CD4-positive, alpha-beta T cell treated with Interferon alpha-2 for 1 hour (primary cell): ENCODE data around the gene TRPV6.

Experiments
- DNase-seq, 2 donors: peaks; one replicate each; pipeline ENCODE4 v3.0.0-alpha.2; 2020 to 2022

Gene TRPV6

DNA sequence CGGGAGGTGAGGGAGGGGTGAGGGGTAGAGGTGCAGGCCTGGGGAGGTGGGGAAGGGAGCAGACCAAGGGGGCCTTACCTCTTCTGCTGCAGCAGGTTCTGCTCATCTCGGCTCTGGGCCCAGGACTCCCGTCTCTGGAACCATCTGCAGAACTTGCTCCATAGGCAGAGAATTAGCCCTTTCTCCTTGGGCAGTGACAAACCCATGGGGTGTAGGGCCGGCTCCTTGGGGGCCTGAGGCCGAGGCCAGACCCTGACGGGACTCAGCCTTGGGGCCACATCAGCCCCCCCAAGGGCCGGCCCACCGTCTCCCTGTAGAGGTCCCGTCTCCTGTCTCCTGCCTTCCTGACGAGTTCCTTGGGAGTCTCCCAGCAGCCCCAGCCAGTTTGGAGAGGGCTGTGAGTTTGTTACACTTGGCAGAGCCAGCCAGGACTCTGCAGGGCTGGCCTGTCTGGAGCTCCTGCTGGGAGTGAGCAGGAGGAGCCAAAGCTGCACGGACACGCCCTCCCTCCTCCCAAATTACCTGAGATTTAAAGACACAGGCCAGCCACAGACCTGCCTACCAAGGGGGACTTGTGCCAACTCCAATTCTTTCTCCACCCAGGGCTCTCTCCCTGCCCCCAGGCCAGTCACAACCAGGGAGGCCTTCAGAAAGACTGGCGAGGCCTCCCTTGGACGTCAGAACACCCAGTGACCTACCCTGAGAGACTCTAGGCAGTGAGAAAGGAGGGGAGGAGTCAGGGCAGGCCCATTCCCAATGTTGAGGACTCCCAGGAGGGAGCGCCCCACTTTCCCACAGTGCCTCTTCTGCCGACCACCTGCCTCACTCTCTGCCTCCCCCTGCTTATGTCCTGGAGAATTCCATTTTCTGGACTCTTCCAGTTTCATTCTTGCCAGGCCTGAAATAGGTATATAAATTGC, at the start of gene TRPV6:
TSS of gene TRPV6 (minus strand) at position 435 of the 920 bp plus-strand sequence.
- DNase-seq = no peak

DNA sequence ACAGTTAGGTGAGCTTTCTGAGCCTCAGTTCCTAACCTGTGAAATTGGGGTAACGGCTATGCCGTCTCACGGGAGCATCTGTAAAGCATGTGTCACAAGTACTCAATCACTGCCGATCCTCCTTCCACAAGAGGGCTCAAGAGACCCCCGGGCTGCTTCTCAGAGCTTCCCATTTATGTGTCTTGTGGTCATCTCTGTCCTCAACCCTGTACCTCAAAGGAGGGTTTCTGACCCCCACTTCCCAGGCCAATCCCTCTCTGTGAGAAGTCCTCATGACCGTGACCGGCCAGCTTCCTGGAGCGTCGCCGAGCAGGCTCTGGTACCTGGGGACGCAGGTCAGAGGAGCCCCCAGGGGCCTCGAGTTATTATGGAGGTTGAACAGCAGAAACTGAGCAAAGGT, 48.5 kb upstream of the TRPV6 start:
- DNase-seq = no peak

DNA sequence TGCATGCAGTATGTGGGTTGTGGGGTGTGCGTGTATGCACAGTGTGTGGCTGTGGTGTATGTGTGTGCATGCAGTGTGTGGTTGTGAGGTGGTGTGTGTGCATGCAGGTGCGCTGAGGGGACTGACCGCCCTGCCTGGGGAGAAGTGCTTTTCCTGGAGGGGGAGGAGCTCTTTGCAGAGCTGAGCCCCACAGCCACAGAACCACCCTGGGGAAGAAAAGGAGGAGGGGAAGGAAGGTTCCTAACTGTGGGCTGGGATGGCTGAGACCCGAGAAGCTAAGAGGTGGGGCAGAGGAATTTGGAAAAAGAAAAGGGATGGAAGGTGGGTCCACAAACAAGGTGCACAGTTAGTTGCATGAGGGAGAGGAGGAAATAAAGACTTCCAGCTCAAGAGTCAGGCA, 48.1 kb upstream of the TRPV6 start, which contains the start of gene TRPV5:
TSS of gene TRPV5 (minus strand) at position 123 of the 400 bp plus-strand sequence. CDS start 287 bp downstream, outside the sequence.
- DNase-seq = no peak

DNA sequence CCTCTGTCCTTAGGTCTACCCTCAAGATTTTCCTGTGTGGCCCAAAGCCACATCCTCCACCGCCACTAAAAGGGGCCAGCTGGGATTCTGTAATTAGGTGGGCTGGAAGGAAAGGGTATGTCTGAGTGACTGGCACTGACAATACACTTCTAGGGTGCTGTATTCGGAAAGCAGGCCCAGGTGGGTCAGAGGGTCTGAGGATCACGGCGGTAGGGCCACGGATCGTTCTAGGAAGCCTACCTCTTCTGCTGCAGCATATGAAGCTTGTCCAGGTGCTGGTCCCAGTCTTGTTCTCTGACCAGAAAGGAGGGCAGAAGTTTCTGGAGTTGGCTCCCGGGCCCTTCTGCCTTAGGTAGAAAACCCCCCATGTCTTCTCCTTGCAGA, 47.5 kb upstream of the TRPV6 start:
- DNase-seq = no peak

DNA sequence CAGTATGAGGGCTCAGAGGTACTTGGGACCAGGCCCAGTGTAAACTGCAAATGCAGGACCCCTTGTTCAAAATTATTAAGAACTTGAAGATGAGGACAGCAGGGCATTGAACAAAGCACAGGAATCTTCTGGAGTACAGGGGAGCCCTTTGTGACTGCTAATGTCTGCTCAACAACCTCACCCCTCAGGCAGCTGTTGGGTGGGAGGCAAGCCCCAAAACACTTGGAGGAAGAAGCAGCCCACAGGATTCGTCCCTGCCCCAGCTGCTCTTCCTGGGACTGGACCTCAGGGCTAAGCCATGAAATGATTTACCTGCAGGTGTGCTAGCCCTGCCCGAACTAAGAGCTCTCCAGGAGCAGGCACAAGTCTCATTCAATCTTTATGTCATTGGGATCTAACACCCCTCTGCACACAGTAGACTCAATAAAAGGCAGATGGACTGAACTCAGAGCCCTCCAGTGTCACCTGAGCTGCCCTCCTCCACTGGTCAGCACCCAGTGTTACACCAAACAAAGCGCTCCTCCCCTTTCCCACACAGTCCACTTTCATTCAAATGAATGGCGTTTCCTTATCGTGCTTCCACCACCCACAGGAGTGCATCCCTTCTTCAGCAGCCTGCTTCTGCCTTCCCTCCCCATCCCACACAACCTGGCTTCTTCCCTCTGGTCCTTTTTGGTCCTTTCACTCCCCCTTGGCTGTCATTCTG, 47.0 kb upstream of the TRPV6 start:
- no peak for DNase-seq

DNA sequence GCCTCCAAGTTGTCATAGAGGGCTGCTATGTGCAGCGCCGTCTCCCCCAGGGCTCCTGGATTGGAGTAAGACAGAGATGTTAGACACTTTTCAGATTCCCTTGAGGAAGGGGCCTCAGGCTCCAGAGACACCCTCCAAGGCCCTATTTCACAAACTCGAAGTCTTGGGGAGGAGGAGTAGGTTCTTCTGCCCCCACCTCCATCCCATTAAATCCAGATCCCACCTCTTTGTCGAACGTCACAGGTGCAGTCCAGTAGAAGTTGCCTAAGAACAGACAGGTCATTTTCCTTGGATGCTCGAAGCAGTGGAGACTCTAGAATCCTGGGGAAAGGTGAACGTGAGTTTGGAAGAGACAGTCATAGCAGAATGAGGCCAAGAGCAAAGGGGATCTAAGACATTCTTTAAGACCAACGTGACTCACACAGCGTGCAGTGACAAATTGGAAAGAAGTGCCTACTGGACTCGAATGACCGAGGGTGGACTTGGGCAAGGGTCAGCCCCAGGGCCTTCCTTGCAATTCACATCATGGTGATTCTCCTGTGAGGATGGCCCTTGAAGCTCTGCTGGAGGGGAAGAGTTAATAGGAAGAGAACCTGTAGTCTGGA, 44.7 kb upstream of the TRPV6 start:
- no peak for DNase-seq

DNA sequence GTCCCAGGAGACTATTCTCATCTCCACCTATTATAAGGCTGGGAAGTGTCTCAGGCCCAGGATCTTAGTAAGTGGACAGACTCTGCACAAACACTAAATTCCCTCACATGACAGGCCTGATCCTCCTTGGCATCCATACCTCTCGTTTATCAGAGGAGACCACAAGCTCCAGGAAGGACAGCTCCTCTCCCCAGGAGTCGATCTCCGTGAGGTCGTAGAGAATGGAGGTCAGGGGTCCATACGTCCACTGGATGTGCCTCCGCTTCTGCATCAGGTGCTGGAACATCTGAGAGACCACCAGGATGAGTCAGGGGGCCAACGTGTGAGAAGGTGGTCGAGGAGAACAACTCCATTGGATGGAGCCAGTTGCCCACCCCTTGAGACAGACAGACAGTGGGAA, 42.4 kb upstream of the TRPV6 start:
- DNase-seq = no peak

DNA sequence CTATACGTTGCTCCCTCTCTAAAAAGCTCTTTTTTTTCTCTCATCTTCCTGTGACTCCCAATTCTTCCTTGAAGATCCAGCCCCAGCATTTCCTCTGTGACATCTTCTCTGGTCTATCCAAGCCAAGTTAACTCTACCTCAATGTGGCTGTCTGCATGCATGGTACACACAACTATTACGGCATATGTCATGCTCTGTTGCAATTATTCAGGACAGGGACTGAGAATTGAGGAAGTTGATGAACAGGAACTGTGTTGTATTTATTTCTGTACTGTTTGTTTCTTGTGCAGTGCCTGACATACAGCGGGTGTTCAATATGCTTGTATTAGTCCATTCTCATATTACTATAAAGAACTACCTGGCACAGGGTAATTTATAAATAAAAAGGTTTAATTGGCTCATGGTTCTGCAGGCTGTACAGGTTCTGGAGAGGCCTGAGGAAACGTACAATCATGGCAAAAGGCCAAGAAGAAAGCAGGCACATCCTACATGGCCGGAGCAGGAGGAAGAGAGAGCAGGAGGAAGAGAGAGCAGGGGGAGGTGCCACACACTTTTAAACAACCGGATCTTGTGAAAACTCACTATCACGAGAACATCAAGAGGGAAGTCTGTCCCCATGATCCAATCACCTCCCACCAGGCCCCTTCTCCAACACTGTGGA, 41.7 kb upstream of the TRPV6 start:
- peak in 1 of 2 donors; percentile 5 for DNase-seq

DNA sequence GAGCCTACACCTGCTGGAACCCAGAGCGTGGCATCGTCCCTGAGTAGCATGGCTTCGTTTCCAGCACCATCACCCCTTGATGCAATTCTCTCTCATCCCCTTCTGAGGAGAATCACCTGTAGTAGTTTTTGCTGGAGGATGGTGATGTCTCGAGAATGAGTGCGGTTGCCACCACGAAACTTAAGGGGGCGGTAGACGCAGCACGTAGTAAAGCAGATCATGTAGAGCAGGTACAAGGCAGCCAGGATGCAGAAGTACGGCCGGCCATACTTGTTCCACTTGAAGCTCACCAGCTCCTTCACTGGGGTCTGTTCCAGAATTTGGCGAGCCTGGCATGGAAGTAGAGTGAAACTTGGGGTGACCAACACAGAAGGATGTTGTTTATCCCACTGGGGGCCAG, 39.9 kb upstream of the TRPV6 start:
- no peak for DNase-seq

DNA sequence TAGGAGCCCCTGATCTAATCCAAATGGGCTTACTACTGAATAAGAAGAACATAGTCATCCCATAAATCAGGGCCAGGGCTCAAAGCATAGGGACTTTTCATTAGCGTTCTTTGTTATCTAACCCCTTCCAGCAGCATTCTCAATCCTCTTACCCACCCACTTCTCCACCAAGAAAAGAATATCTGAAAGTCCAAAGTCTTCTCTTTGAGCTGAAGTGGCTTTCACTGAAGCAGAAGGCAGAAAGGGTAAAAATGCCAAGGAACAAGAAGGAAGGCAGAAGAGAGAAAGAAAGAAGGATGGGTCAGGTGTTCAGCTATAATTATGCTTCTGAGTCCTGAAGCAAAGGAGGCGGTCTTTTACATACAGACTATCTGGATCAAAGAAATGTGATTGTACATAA, 37.8 kb upstream of the TRPV6 start:
- no peak for DNase-seq

DNA sequence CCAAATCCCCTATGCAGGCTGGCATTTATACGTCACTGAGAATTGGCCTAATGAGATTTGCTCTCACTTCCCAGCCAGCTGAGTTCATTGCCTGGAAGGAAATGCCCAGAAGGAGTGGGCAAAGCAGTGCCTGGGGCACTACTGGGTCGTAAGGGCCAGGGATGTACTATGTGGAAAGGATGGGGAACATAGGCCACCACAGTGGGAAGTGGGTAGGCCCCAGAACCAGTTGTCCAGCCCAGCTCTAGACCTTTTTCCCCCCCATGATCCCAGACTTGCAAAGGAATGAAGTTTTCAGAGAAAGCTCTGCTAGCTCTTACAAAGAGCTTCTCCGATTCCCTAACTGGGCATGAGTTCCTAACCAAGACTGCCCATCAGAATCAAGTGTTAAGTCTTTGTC, 34.1 kb upstream of the TRPV6 start:
- no peak for DNase-seq

DNA sequence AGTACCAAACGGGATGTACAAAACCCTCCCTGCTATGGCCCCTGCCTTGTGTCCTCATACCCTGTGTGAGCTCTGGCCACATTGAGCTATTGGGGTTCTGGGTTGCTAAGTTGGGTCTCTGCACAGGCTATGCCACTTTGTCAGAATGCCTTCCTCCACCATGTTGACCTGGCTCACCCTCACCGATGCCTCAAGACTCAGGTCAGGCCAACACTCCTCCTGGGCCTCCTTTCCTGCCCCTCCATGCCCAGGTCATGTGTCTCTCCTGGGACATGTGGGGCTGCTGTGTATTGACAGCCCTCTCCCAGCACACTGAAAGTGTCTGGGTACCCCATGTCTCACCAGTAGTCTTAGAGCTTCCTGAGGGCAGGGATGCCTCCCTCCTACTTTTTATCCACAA, 33.4 kb upstream of the TRPV6 start:
- DNase-seq = no peak

DNA sequence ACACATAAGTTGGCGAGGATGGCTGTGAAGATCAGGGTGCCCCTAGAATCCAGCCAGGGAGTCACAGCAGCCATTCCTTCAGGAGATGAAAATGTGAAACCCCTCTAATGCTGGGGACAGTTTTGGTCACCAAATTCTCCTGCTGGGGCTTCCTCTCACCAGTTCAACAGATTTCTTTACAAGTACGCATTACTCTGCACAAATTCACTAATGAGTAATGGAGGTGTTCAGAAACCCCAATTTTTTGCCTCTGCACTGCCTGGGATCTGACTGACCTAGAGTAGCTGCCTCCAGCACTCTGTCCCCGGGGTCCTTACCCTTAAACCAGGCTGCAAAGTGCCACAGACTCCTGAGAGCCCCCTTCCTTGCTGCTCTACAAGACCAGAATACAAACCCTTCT, 31.9 kb upstream of the TRPV6 start:
- DNase-seq = no peak

DNA sequence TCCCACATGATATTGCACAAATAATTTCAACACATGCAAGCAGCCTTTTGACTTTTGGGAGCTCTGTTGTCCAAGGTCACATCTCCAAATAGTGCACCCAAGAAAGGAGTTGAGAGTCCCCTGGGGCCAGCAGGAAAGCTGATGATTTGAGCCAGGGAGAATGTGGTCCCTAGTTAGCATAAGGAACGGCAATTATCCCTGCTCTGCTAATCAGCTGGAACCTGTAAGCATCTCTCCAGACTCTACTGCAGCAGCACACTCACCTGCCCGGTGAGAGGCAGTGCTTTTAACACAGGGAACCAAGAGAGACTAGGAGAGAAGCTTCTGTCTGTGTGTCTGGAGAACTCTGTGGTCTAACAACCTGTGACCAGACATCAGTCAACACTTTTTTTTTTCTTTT, 31.0 kb upstream of the TRPV6 start:
- DNase-seq = no peak

DNA sequence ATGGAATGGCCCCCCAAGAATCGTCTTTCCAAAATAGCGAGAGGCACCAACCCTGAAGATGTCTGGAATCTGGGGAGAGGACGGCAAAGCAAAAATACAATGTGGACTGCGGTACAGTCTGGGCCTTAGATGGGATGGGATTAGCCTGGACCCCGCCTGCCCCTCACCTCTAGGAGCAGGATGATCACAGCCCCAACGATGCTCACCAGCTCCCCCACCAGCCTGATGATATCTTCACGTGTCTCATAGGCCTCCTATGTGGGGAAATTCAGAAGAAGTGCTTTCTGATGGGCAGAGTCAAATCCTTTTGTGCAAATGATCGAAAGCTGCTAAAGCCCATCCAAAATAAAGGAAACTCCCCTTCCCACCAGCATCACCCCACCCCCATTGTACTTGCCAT, 29.8 kb upstream of the TRPV6 start:
- no peak for DNase-seq

DNA sequence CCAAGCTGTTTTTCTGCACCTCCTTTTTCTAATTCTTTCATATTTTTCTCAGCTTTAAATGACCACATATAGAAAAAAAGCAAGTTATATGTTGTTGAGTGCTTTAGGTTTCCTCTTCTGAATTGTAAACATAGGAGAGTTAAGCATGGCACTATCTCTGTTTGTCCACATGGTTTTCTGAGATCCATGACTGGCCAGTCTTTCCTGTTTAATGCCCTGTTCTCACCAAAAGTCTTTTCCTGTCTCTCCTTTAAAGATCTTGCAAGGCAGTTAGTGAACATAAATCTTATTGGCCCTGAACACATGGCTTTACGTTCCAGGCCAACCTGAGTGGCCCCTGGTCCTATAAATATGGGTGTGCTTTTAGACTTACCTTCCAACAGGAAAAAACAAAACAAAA, 28.6 kb upstream of the TRPV6 start:
- no peak for DNase-seq

DNA sequence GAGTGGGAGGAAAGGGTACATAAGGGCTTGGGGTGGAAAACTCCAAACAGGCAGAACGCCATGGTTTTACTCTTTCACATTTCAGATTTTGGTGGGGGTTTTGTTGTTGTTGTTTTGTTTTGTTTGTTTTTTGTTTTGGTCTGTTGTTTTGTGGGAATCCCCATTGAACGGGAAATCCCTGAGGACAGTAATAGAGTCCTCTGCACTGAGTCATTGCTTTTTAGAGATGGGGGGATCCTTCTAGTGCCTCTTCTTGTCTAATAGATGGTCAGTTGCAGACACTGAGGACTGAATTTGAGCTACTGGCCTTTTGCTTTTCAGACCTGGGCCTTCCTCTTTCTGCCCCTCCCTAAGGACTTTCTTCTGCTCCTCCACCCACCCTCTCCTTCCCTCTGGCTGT, 28.0 kb upstream of the TRPV6 start:
- DNase-seq = no peak

DNA sequence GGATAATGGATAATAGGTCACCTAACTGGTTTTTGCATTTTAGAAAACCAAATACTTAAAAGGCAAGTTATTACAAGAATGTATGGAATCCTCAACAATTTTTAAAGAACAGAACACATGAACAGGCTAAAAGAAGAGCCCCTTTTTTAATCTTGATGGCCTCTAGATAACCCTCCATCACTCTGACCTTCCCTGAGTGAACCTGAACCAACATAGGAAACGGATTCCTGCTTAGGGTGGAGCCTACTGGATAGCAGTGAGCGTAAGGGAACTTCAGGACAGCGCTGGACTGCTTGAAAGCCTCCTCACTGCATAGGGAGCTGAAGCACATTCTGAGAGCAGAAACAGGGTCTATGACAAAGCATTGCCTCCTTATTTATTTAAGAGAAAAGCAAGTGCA, 27.5 kb upstream of the TRPV6 start:
- no peak for DNase-seq

DNA sequence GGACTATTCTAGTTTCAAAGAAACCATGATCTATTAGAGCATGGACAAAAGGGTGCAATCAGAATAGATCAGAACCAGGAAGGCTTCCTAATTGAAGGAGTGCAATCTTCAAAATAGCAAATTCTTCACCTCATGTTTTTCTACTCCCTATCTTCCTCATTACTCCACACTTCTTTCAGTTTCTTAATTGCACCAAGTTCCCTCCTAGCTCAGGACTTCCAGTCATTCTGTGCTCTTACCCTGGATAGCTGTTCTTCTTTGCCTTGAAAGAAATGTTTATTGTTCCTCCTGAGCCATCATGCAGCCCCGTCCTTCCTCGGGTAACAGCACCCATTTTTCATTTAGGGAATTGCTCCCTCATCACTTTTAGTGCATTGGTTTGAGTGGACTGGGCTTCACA, 24.9 kb upstream of the TRPV6 start:
- no peak for DNase-seq

DNA sequence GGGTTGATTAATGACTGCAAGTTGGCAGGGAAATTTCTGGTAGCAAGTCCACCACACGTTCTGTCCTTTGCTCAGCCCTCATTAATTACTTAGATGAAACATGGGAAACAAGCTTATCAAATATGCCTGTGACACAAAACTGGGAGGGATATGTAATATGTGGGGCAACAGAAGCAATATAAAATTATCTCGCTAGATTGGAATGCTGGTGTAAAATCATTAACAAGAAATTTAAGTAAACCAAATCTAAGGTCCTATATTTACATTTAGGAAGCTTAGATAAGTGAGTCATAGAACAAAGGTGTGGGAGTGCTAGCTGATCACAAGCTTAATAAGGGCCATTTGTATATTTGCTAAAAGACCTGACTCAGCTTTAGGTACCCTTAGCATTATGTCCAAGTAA, 24.5 kb upstream of the TRPV6 start:
- no peak for DNase-seq

DNA sequence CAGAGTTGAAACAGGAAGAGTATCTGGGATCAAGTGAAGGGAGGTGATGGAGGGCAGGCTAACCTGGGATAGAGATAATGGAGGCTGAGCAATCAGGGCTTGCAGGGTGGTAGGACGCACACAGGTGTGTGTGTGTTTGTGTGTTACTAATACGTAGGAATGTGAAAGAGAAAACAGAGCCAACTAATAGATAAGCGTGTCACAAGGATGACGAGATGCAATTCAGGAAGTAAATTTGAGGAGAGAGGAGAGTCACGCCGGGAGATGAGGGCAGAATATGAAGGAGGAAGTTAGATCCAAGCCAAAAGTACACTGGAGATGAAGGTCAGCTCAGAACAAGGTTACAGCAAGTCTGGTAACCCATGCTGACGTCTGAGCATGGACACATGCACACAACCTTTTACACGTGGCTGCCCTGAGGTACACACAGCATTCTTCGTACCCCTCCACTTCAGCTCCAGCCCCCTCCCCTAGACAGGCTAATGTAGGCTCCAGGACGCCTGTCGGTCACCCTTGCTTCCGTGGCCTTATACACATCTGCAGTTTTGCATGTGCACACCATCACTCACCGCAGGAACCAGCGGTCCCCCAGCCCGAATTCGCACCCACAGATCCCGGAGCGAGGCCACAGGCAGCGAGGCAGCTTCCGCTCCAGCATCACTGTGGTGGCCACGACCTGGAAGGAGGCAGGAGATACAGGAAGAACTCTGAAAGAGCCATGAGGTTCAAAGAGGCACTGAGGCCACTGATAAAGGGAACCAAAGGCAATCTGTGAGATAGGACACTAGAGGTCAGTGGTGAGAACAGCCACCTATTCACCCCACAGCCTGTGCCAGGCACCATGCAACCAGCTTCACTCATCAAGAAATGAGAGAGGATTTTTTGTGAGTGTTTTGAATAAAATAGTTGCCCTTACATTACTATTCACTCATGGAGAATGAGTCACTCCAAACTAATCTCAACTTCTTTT, 23.7 kb upstream of the TRPV6 start:
- no peak for DNase-seq

DNA sequence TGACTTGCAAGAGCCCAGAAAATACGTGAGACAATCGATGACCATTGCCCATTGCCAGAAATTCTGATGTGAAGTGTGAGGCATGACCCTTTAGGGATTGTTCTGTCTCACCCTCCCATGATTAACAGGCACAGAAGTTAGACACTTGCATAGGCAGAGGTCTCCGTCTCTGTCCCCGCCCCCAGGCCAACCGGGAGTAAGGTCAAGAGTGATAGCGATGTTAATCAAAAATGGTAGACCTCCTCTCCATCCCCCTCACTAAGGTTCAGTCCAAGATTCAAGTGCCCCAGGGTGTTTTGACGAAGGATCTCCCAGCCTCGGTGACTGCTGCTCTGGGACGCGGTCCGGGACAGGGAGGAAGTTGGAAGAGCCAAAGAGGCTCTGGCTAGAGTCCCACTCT, 22.7 kb upstream of the TRPV6 start:
- DNase-seq = no peak
